Upper lobe of left lung (tissue), 6 donors: ENCODE measurements around the gene HSD17B4. TPM values are rescaled to one million over a fixed set of nuclear protein-coding genes. Genes with fewer than 3 reads are reported as not detected.
"Not testable (repeated sequence)": the region's sequence is repeated elsewhere in the genome, so short reads cannot be mapped to it uniquely, and the experiment has no call there.

ENCODE experiments used
- ATAC-seq, 2 donors: fragments of 200-7000 bp; cut with Tn5 transposase; one replicate each; pipeline ENCODE4 v1.9.1; 2022; ENCODE audit warnings: mild to moderate bottlenecking in 2 of 2, moderate library complexity in 2 of 2; ENCODE audit not compliant: low FRiP score in 2 of 2
- DNase-seq, 2 donors: peaks; one replicate each; pipeline ENCODE4 v3.0.0-alpha.2; 2019 to 2020
- H3K27ac ChIP-seq, 4 donors: fragments of 200-600 bp; sonication (generic); one replicate each; pipeline ENCODE4 v1.5.1; 2016 to 2019
- H3K27me3 ChIP-seq, 4 donors: fragments of 200-600 bp; sonication (generic); one replicate each; pipeline ENCODE4 v1.5.1; 2017 to 2019
- H3K36me3 ChIP-seq, 4 donors: fragments of 200-600 bp; sonication (generic); one replicate each; pipeline ENCODE4 v1.5.1; 2016 to 2019
- H3K4me1 ChIP-seq, 4 donors: fragments of 200-600 bp; sonication (generic); one replicate each; pipeline ENCODE4 v1.5.1; 2018 to 2019
- H3K4me3 ChIP-seq, 4 donors: fragments of 200-600 bp; sonication (generic); one replicate each; pipeline ENCODE4 v1.5.1; 2017 to 2019; ENCODE audit warnings: mild to moderate bottlenecking in 2 of 4, moderate library complexity in 1 of 4
- H3K9me3 ChIP-seq, 4 donors: fragments of 200-600 bp; sonication (generic); one replicate each; pipeline ENCODE4 v1.5.1; 2018 to 2019
- CTCF ChIP-seq, 6 experiments: fragments of 450-650 bp in 4 of 6; fragments of 200-600 bp in 2 of 6; sonication (generic) in 2 of 6; IDR thresholded peaks; one replicate each; pipeline ENCODE4 v1.5.1; 2016 to 2019; ENCODE audit warnings: antibody characterized with exemption in 6 of 6
- EP300 ChIP-seq, 4 donors: sonication (generic); formaldehyde crosslinking; IDR thresholded peaks; one replicate each; pipeline ENCODE4 v1.5.1; 2017; ENCODE audit warnings: antibody characterized with exemption in 4 of 4, control low read depth in 2 of 4
- POLR2A ChIP-seq, 4 donors: fragments of 450-650 bp; IDR thresholded peaks; one replicate each; pipeline ENCODE4 v1.5.1; 2016 to 2017; ENCODE audit warnings: antibody characterized with exemption in 4 of 4, mild to moderate bottlenecking in 2 of 4
- POLR2AphosphoS5 ChIP-seq, 2 donors: sonication (generic); formaldehyde crosslinking; IDR thresholded peaks; one replicate each; pipeline ENCODE4 v1.5.1; 2017; ENCODE audit warnings: antibody characterized with exemption in 2 of 2
- WGBS, 2 donors: methylation state at CpG; one replicate each; pipeline ENCODE4 v1.1.5; 2017 to 2018; 5-methylcytosine and 5-hydroxymethylcytosine counted together
- total RNA-seq, 6 donors: library from RNA; depleted of rRNA in 4 of 6; stranded (reverse); fragments of >200 nt in 4 of 6; gene quantifications; one replicate each; pipeline versions ENCODE4 v1.1.0 to v1.2.1, GENCODE V29; 2016 to 2021
- donor health status: DM: no; HTN: no; CAD: no; lungs with moderate emphysema.
- donor health status: DM: no; HTN: yes; CAD: no; lungs with severe emphysema.

The HSD17B4 gene
- total RNA-seq, 6 donors from 2014 or later: 240 to 430 (median 355) TPM

- DNase-seq (peak in 1 of 2 donors; percentile 64), ATAC-seq (peak in 1 of 2 donors; percentile 67)
- Histone ChIP-seq H3K4me3 (peak overlapping the region in 2 of 4 donors; percentile 13 to 24), H3K9me3 (no peaks in the 10 kb centered on the region), H3K36me3 (no peaks in the 10 kb centered on the region), H3K4me1 (peaks cover 0 to 5% (median 0%) of the 10 kb centered on the region in 4 donors), H3K27ac (peak overlapping the region in 3 of 4 donors; percentile 10 to 48 (median 43)), H3K27me3 (no peaks in the 10 kb centered on the region)
- WGBS, 2 donors: 42 to 56% methylated on average over 8 of the region's 8 CpGs
- TF ChIP-seq POLR2AphosphoS5 (IDR thresholded peaks at IDR 0.05): peak; percentile 29 to 32
- TF ChIP-seq EP300 (IDR thresholded peaks at IDR 0.05): peak in 2 of 4 donors; percentile 21 to 26
- TF ChIP-seq CTCF (IDR thresholded peaks at IDR 0.05): no peak
- TF ChIP-seq POLR2A (IDR thresholded peaks at IDR 0.05): no peak
These were observed 13.1 kb upstream of the HSD17B4 start for GRCh38 chr5:119439140-119439631.

DNA sequence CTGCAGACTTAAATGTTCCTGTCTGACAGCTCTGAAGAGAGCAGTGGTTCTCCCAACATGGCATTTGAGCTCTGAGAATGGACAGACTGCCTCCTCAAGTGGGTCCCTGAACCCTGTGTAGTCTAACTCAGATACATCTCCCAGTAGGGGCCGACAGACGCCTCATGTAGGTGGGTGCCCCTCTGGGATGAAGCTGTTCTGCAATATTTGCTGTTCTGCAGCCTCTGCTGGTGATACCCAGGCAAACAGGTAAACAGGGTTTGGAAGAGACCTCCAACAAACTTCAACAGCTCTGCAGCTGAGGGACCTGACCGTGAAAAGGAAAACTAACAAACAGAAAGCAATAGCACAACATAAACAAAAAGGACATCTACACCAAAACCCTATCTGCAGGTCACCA lies 12.7 kb upstream of the HSD17B4 start:
- Histone ChIP-seq H3K4me3 (peak overlapping the region in 1 of 4 donors; percentile 24), H3K27ac (peak overlapping the region in 1 of 4 donors; percentile 48)
- H3K27me3 ChIP-seq, ATAC-seq, H3K4me1 ChIP-seq, DNase-seq, H3K9me3 ChIP-seq, H3K36me3 ChIP-seq: not testable (repeated sequence)
- 87 to 92% methylated on average over 3 of the region's 3 CpGs for WGBS, 2 donors

DNA sequence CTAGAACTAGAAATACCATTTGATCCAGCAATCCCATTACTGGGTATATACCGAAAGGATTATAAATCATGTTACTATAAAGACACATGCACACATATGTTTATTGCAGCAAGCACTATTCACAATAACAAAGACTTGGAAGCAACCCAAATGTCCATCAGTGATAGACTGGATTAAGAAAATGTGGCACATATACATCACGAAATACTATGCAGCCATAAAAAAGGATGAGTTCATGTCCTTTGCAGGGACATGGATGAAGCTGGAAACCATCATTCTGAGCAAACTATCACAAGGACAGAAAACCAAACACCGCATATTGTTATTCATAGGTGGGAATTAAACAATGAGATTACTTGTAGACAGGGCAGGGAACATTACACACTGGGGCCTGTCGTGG lies 7.7 kb upstream of the HSD17B4 start:
- not testable (repeated sequence) for ATAC-seq, H3K4me3 ChIP-seq, H3K27ac ChIP-seq, H3K27me3 ChIP-seq, H3K9me3 ChIP-seq, DNase-seq, H3K36me3 ChIP-seq, H3K4me1 ChIP-seq
- 85 to 88% methylated on average over 4 of the region's 4 CpGs for WGBS, 2 donors

- H3K4me1 ChIP-seq: no peaks in the 10 kb centered on the region
- no peak for TF ChIP-seq POLR2AphosphoS5 (IDR thresholded peaks at IDR 0.05)
- TF ChIP-seq POLR2A (IDR thresholded peaks at IDR 0.05): no peak
- no peak for TF ChIP-seq CTCF (IDR thresholded peaks at IDR 0.05)
- no peak for TF ChIP-seq EP300 (IDR thresholded peaks at IDR 0.05)
- no peaks in the 10 kb centered on the region for H3K36me3 ChIP-seq
- no peaks in the 10 kb centered on the region for H3K27me3 ChIP-seq
- ATAC-seq (no peak), DNase-seq (peak in 1 of 2 donors; percentile 56)
- no peak overlapping the region for H3K4me3 ChIP-seq
- WGBS, 2 donors: 78 to 79% methylated on average over 13 of the region's 13 CpGs
- H3K9me3 ChIP-seq: peaks cover 0 to 5% (median 0%) of the 10 kb centered on the region in 4 donors
- H3K27ac ChIP-seq: no peak overlapping the region
These were observed 6.8 kb upstream of the HSD17B4 start for GRCh38 chr5:119445544-119445943.

- H3K36me3 ChIP-seq: no peaks in the 10 kb centered on the region
- ATAC-seq (no peak), DNase-seq (no peak)
- no peaks in the 10 kb centered on the region for H3K27me3 ChIP-seq
- H3K27ac ChIP-seq: no peak overlapping the region
- 86 to 93% methylated on average over 3 of the region's 3 CpGs for WGBS, 2 donors
- TF ChIP-seq POLR2A (IDR thresholded peaks at IDR 0.05): no peak
- H3K4me3 ChIP-seq: no peak overlapping the region
- peaks cover 0 to 5% (median 0%) of the 10 kb centered on the region in 4 donors for H3K9me3 ChIP-seq
- peaks cover 8 to 29% (median 15%) of the 10 kb centered on the region in 4 donors for H3K4me1 ChIP-seq
These were observed 2.4 kb upstream of the HSD17B4 start for GRCh38 chr5:119449882-119450281.

- H3K27ac ChIP-seq: not testable (repeated sequence)
These were observed 1.7 kb upstream of the HSD17B4 start for GRCh38 chr5:119450627-119451026.

DNA sequence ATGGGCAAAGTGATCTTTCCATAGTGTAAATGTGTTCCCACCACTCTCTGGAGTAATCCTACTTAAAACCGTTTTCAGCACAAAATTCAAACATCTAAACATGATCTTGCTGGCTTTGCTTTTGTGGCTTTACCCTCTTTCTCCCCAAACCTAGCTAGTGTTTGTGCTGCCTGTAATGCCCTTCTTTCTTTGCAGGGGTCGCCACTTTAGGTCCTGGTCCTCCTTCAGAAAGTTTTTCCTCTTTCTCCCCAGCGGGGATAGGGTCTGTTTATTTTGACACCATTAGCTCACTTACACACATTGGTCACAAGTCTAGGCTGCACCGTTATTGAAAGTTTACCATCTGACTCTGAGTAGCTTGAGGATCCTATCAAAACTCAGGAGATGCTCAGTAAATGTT lies 736 bp upstream of the HSD17B4 start:
- Histone ChIP-seq H3K36me3 (peaks cover 0 to 3% (median 0%) of the 10 kb centered on the region in 4 donors), H3K27ac (peak overlapping the region; percentile 88 to 96 (median 90)), H3K4me3 (peak overlapping the region in 2 of 4 donors; percentile 59 to 67), H3K27me3 (no peaks in the 10 kb centered on the region), H3K4me1 (peaks cover 8 to 31% (median 15%) of the 10 kb centered on the region in 4 donors), H3K9me3 (peaks cover 0 to 5% (median 0%) of the 10 kb centered on the region in 4 donors)
- ATAC-seq (no peak), DNase-seq (no peak)
- WGBS, 2 donors: 61 to 89% methylated on average over 4 of the region's 4 CpGs
- no peak for TF ChIP-seq CTCF (IDR thresholded peaks at IDR 0.05)
- no peak for TF ChIP-seq POLR2A (IDR thresholded peaks at IDR 0.05)
- TF ChIP-seq POLR2AphosphoS5 (IDR thresholded peaks at IDR 0.05): no peak
- TF ChIP-seq EP300 (IDR thresholded peaks at IDR 0.05): no peak

More at GRCh38 chr5:119450627-119451026, 1.7 kb upstream of the HSD17B4 start:
- H3K27me3 ChIP-seq, ATAC-seq, DNase-seq, H3K4me3 ChIP-seq, H3K9me3 ChIP-seq, H3K36me3 ChIP-seq: not testable (repeated sequence)
- WGBS, 2 donors: 75 to 86% methylated on average over 4 of the region's 4 CpGs
- peak in 1 of 4 donors; percentile 25 for TF ChIP-seq EP300 (IDR thresholded peaks at IDR 0.05)
- H3K4me1 ChIP-seq: peaks cover 8 to 29% (median 15%) of the 10 kb centered on the region in 4 donors
